NCI-H1436 treated with DMSO at 0.1 percent for 48 hours (cell line): ENCODE results near the gene CGNL1.

Experiments
- DNase-seq: peaks from one replicate; lab custom pipeline; 2025; lab: John Stamatoyannopoulos, UW

The CGNL1 gene

DNA sequence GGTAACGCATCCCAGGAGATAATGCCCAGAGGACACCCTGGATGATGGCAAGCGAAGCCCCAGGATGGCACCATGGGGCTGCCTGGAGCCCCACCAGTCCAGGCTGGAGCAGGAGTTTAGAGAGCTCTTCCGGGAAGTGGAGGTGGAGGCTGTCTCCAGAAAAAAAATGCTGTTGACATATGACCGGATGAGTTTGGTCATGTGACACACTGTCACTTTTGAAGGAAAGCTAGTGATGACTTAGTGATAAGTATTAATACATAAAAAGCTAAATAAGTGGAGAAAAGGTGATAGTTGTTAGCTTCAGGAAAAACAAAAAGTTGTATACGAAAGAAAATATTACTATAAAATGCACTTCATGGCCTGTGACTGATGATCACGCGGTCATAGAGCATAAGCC, 195.4 kb downstream of the CGNL1 start:
- DNase-seq = no peak

DNA sequence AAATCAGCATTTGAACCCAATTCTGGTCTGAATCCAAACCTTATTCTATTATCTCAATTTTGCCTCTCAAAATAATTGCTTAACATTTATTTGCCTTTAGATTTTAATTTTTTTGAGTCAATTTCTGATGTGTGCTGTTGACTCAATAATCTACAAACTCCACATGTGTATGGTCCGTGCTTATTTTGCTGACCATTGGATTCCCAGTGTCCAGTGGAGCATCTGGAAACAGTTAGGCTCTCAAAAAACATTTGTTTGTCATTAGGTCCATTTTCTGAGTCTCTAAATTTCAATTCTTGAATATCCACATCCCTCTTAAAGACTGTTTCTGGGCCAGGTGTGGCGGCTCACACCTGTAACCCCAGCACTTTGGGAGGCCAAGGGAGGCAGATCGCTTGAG, 196.2 kb downstream of the CGNL1 start:
- no peak for DNase-seq

DNA sequence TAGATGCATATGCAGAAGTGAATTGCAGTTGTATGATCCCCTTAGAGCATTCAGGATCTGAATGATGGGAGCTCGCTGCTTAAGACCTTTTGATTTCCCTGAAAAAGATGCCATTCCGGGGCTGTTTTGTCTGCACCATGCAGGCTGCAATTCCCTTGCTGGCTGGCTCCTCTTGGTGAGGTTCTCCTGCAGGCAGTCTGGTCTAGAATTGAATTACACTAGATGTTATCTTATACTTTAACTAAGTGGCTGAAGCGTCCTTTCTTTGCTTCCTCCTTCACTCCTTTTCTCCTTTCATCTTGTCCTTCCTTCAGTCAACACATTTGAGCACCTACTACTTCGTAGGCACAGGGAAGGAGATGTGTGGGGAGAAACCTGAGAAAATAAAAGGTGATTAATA, 196.8 kb downstream of the CGNL1 start:
- DNase-seq = no peak

DNA sequence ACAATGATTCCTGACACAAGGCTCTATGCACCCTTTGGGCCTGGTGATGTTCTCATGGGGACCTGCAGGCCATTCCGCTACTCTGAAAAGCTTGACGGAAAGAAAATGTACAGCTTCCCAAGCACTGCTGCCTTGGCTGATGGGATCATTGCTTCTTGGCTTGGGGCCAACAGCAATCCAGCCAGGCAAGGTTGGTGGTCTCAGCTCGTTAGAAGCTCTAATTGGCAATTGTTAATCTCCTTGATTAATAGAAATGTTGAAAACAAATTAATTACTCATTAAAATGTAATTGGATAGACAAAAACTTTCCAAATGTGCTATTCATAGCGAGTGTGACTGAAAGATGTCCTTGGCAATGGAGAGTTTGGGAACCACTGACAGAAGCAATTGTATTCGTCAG, 199.1 kb downstream of the CGNL1 start:
- no peak for DNase-seq

DNA sequence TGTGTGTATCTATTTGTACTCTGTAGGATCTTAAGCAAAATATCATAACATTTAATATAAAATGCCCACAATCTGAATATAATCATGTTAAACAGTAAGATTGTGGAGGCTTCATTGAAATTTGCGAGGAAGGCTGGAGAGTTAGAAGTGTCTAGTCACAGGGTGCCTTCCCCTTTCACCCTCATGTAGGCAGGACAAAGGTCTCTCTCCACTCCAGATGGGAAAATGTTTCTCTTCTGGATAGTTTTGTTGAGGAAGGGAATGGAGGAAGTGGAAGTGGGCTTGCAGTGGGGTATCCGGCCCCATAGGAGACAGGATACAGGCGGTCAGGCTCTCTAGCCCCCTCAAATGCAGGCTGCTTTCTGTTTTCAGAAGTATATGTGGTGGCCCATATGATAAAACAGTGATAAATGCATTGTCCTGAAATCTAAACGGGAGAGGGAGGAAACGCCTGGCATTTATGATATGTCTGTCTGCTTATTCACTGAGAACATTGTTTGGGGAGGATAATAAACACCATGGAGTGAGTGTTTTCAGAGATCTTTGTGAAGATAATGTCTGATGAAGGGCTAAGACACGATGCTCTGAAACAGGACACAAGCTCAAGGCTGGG, 202.1 kb downstream of the CGNL1 start:
- no peak for DNase-seq

DNA sequence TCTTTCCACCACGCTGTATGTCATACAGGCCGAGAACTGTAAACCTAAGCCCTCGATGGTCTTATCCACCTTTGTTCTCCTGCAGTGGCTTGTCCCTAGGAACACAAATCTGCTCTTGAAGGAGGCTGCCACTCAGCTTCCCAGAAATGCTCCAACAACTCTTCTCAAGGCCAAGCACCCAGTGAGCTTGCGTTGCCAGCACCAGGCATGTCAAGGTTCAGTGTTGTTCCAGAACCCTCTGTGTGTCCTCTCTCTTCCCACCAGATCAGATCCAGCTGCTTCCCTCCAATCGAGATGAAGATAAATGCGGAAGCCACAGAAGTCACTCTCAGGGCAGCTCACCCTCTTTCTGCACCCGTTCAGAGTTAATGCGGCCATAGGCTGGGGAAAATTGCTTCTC, 204.1 kb downstream of the CGNL1 start:
- DNase-seq = no peak

DNA sequence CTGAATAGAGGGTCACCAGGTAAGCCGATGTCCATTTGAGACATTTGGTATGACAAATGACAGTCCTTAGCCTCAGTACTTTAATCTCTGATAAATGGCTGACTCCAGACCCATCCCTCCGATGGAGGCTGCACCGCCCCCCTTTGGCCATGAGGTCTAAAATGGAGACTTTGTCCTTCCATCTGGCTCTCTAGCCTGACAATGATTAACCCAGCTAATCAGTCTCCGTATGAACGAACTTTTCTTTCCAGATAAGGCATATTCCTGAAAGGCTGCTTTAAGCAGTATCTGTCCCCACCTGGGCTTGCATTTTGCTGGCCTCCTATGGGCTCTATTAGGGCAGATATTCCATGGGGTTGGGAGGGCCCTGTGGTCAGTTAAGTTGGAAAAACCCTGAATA, 204.6 kb downstream of the CGNL1 start:
- DNase-seq = no peak

DNA sequence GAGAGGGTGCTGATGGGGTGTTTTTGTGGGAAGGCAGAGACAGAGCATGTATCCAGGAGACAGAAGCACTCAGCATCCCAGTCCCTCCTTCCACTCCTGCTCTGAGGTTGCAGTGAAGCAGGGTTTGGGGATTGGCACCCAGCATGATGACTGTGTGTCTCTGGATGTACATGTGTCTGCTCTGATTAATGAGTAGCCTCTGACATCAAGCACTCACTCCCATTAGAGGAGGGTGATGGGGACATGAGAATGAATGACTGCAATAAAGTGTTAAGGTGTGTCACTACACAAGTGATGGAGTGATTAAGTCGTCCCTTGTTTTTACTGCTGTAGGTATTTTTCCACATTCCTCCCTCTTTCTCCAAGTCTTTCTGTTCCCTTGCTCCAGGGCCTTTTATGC, 205.8 kb downstream of the CGNL1 start:
- DNase-seq = no peak

DNA sequence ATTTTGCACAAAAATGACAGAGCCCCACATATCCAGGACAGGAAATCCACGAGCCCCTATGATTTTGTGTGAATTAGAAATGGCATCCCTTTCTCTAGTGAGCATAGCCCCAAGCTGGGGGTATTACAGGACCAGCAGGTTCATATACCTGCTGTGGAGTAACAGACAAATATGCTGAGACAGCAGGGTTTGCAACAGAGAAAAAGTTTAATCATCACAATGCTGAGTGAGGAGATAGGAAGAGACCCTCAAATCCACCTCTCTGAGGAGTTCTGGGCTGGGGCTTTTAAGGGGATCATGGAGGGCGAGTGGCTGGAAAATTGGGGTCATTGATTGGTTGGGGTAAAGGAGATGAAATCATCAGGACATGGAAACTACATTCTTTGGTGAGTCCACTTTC, 207.0 kb downstream of the CGNL1 start:
- DNase-seq = no peak

DNA sequence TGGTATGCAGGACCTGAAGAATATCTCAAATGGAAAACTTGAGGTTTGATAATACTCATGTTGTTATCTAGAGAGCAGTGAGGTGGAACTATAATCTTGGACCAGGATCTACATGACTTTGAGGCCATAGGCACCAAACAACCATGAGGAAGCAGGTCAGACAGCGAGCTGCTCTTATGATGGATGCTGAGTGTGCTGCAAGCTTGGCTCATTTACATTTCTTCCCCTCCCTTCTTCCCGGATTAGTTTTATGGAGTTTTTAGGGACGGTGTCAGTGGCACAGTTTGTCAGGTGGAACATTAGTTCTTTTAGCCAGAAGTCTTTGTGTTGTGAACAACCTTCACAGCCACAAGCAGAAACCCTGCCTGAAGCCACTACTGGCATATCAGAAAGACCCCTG, 207.4 kb downstream of the CGNL1 start:
- DNase-seq = no peak

DNA sequence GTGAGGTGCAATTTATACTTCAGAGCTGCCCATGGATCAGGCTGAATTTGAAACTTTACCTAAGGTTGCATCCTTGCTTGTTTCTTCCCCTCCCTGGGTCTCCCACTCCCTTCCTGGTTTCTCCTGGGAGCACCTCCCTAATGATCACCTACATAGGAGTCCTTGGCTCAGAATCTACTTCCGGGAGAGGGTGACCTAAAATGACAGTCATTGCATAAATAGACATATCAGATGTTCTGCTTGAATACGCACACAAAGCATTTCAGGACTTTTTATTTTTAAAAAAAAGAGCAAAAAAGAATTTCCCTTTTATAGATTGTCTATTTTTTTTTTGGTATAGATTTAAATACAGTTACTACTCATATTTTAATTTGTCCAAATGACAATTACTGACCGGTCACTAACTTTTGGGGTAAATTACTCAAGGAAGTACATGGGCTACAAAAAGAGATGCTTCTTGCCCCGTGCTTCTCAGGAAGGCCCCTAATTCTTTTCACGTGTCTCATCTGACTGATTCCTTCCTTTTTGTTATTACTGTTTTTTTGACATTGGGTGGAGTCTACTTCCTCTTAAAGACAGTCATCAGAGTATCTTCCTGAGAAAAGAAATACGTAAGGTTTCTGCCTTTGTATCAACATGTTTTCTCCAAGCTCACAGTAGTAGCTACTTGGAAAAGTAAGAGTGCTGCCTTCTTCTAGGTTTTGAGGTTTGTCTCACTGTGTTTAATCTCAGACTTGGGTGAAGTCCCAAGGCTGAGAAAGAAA, 210.5 kb downstream of the CGNL1 start:
- DNase-seq = no peak

DNA sequence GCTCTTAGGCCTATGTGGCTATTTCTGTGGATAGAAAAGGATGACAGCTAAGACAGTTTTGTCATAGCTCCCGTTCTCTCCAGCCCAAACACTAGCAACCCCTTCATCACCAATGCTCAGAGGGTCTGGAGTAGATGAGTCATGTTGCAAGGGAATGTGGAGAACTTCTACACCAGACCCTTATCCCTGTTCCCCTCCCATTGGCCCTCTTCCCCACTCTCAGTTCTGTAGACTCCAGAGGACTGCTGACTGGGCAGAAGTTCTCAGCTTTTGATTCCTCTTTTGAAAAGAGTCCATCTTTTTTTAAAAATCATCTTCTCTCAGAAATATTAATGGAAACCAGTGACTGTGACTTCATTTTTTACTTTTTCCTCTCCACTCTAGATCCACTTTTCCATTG, 213.0 kb downstream of the CGNL1 start:
- DNase-seq = no peak

DNA sequence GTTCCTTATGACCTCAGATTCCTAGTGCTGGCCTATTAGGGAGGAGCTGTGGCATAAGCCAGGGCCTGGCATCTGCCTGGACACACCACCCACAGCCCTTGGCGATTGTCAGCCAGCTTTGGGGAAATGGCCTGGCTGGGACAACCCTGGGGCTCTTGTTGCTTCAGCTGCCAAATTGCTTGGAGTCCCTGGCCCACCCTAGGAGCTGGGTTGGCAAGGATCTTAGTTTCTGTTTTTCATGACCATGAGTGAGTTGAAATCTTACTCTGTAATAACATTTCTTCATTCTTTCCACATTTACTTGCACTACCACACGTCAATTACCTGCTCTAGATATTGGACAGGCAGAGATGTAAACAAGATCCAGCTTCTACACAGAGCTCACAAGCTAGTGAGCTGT, 213.4 kb downstream of the CGNL1 start:
- no peak for DNase-seq

DNA sequence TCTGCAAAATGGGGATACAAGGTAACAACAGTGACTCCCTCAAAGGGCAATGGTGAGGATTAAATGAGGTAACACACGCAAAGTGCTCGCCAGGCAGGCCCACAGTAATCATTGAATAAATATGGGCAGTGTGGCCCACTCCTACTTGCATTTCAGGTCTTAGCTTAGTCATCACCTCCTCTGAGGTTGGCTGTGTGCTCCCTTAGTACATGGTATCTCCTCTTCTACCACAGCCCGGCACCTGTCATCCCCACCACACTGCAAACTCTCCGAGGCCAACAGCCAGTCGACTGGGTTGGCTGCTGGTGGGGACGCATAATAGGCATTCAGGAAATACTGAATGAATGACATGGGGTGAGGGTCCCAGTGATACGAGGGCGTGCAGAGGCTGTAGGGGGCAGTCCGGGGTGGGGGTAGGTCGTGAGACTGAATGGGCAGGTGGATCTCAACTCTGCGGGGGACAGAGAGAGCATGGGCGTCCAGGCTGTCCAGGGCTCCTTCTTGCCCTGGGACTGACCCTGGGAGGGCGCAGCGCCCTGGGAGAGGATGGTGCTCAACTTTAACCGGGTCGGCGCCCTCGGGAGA, 215.0 kb downstream of the CGNL1 start:
- no peak for DNase-seq

DNA sequence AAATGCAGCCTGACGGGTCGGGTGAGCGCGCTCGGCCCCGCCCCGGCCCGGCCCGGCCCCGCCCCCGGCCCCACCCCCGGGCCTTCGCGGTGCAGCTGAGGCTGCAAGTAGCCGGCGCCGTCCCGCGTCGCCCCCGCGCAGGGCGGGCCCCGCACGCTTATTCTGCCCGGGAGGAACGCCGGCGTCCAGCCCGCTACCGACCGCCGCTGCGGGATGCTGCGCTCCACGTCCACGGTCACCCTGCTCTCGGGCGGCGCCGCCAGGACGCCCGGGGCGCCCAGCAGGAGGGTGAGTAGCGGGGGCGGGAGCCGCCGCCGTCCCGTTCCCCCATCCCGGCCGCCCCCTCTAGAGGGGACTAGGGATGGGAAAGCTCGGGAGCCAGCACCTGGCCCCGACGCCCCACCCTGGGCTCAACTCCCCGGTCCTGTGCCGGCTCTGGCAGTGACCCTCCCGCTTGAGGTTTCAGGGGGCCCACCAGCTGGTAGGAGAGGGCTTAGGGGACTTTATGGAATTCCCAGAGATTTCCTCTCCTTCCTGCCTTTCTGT, 215.6 kb downstream of the CGNL1 start, which contains the start of gene MYZAP:
Gene MYZAP, plus strand, starts transcription at position 83 of the 546 bp plus-strand sequence. Its CDS starts 131 bp downstream, at position 214.
- DNase-seq = no peak

DNA sequence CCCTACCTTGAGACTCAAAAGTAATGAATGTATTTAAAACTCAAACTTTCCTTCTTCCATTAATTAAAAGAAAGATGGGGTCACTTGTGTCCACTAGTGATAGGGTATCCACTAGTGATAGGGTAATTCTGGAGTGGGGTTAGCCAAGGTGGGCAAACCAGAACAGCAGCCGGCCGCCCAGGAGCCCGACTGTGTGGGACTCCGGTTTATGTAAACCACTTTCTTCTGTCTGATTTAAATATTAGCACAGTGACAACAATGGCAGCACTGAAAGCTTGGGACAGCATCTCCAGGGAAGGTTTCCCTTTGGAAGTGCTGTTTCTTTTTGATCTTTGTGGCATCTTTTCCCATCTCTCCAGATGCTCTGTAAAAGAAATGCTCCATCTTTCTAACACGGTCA, 216.1 kb downstream of the CGNL1 start:
- DNase-seq = no peak

DNA sequence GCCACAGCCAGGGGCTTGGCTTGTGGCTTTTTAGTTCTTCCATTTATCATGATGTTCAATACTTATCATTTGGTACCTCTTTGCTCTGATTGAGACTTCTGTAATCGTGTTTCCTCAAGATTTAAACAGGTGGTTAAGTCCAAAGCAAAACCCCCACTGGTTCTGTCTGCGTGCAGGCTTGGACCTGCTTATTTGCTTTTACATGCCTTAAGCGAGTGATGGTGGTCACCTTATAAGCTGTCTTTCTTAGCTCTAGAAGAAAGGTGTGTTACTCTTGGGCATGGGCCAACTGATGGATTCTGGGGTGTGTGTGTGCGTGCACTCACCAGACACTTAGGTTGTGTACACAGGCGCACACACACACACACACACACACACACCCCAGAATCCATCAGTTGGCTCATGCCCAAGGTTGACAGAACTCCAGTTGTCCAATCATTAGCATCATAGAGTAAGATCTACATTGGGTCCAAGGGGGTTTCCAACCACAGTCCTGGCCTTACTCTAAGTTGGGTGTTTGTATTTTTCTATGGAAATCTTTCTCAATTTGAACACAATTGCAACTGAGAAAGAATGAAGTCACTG, 216.6 kb downstream of the CGNL1 start:
- DNase-seq = no peak

DNA sequence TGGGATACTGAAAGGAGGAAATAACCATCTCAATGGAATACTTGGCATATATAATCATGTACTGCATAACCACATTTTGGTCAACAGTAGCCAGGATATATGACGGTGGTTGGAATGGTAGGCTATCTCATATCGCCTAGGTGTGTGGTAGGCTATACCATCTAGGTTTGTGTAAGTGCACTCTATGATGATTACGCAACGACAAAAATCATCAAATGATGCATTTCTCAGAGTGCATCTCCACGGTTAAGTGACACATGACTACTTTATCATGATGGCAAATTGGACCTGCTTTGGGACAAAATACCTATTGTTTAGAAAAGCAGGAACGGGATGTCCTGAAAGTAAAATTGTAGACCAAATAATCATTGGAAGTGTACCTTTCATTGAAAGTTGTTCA, 218.2 kb downstream of the CGNL1 start:
- no peak for DNase-seq

DNA sequence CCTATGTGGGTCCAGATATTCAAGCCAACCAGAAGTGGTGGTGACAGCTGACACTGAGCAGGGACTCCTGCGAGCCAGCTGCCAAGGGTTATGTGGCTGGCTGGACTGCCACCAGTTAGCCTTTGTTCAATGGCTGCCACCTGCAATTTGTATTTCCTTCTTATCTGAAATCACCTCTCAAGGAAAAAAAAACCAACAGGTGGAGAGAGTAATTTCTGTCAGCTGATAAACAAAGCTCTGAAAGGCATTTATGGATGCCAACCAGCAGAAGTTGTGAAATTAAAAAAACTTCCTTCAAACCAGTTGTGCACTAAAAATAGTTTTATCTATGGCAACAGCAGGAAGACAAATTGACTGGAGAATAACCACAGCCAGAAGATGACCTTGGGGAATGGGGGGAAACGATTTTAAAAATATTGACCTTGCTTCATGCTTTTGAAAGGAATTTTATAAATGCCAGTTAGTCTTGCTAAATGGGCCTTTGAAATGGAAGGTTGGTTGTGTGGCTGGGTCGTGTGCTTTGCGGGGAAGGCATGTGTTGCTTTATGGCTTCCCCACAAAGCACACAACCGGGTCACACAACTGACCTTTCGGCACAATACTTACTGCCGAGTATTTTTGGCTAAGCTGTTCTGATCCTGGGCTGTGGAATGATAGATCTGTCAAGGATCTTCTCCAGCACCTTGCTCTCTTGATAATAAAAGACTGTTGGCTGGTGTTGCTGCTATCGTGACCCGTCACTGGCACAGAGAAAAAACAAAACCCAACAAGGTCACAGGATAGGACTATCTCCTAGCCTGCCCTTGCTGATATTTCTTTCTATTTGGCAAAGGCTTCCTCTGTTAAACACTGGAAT, 218.9 kb downstream of the CGNL1 start:
- no peak for DNase-seq

DNA sequence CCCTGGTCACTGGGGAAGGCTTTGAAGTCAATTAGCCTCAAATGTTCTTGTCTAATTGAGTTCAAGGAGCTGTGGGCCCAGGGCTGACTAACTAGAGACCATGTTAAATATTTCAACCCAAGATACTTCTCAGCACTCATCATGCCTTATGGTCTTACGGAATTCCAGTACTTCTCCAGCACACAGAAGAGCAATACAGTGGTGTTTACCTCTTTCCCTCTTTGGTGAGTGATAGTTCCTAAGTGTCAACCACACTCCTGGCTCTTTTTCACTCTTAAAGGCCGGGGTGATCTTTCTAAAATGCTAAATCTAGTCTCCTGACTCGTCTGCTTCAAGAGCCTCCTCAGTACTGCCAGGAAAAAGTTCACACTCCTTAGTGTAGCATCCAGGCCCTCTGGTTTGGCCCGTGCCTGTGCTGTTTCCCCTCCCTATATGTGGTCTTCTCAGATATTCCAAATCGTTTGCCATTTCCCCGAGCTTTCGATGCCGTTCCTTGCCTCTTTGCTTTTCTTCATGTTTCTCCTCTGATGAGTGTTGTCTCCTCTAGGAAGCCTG, 220.1 kb downstream of the CGNL1 start:
- DNase-seq = no peak

DNA sequence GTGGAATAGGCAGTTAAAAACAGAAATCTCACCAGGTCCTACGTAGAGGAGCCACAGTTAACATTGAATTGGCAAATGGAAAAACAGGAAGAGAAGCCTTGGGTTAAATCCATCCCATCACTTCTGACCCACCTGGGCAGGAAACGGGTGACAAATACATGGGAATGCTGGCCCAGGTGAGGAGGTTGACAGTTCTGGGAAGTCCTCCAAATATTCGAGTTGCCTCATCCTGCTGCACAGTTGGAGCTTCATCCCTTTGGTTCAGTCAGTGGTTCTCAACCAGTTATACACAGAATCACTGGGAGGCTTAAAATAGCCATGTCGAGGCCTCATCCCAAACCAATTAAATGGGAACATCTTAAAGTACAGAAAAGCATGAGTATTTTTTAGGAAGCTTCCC, 220.7 kb downstream of the CGNL1 start:
- no peak for DNase-seq

DNA sequence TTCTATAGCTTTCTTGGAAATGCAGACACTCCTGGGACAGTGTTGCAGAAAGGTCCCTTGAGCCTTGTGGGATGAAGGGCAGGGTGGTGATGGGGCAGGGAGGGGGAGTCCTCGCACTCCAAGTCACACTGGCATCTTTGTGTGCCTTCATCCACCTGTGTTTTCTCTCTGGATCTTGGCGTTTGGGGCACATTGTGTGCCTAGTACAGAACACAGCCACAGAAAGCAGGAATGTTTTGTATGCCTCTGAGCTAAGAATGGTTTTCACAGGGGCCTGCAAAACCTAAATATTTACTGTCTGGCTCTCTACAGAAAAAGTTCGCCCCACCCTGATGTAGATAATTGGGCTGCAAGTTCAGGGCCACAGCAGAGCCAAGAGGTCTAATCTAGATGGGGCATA, 221.1 kb downstream of the CGNL1 start:
- no peak for DNase-seq
